Midbrain (tissue), 1 donor: Measurements from ENCODE around the gene TSC22D1.

ENCODE experiments used
- DNase-seq: peaks from one replicate; lab custom pipeline; 2025; lab: John Stamatoyannopoulos, UW

The TSC22D1 gene

GRCh38 chr13:44426461-44426860, 149.7 kb downstream of the TSC22D1 start:
- DNase-seq: no peak

- no peak for DNase-seq
These were observed 150.4 kb downstream of the TSC22D1 start for GRCh38 chr13:44425815-44426078.

DNA sequence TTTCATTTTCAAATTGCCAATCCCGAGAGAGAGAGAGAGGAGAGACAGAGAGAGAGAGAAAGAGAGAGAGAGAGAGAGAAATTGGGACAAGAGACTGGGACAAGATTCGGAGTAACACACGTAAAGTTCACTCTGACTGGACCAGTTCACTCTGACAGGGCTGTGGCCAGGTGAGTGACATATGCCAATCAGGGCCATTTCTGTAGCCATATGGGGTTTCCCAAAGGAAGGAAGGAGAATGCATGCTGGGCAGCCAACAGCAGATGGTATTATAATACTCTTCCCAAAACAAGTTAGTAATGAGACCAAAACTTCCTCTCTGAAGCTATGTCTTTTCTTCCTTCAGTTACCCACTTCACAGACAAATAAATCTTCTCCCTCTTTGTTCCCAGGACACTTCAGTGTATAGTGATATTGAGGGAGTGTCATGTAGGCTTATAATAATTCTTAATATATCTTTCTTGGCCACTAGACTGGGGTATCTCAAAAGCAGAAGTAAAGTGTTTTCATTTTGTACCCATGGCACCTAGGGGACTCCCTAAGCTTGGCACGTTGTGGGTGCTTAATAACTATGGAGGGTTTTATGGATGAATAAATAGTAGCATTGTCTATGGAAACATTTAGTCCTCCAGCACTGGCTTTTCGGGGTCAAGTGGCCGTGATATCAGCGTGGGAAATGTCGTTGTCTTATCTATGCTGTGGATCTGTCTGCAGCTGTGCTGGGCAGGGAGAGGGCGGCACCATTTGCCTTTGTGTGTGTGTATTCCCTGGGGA, 150.9 kb downstream of the TSC22D1 start:
- DNase-seq: no peak

GRCh38 chr13:44423824-44424223, 152.3 kb downstream of the TSC22D1 start:
- no peak for DNase-seq

GRCh38 chr13:44422755-44423643, 153.1 kb downstream of the TSC22D1 start:
- DNase-seq: no peak

DNA sequence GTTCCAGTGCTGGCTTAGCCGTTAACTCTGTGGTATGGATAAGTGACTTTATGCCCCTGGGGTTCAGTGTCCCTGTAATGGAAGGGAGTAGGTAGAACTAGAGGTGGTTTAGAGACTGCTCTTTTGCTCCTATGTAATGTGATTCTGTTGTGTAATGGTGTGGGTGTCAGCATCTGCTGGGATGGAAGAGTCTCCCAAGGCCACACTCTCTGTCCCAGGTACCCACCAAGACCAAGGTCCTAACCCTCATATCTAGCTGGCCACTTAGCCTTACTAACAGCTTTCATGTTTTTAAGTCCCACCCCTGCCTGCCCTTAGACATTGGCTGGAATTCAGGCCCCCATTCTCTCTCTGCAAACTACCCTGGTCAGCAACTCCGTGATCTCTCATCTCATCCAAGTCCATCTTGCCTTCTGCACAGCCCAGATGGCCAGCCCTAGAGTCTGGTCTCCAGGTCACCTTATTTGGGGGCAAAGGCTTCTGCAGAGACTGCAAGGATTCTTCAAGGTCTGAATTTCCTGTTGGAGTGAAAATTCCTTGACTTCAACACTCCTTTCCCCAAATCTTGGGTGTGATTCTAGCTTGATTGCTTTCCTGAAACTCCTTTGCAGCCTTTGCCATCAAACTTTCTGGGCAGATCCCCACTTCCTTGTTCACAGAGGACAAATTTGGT, 154.1 kb downstream of the TSC22D1 start:
- no peak for DNase-seq

GRCh38 chr13:44420376-44421220, 155.5 kb downstream of the TSC22D1 start:
- no peak for DNase-seq

- DNase-seq: no peak
These were observed 158.3 kb downstream of the TSC22D1 start for GRCh38 chr13:44417876-44418275.

GRCh38 chr13:44417446-44417845, 158.7 kb downstream of the TSC22D1 start:
- no peak for DNase-seq

DNA sequence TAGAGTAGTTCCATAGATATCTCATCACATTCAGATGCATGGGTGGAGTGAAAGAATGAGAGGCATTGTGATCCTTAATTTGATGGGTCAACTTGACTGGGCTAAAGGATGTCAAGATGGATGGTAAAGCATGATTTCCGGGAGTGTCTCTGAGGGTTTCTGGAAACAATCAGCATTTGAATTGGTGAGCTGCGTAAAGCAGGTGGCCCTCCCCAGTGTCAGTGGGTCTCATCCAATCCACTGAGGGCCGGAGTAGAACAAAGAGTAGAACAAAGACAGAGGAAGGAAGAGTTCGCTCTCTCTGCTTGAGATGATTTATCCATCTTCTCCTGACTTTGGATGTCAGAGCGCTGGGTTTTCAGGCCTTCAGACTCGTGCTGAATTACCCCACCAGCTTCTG, 159.4 kb downstream of the TSC22D1 start:
- DNase-seq: no peak

DNA sequence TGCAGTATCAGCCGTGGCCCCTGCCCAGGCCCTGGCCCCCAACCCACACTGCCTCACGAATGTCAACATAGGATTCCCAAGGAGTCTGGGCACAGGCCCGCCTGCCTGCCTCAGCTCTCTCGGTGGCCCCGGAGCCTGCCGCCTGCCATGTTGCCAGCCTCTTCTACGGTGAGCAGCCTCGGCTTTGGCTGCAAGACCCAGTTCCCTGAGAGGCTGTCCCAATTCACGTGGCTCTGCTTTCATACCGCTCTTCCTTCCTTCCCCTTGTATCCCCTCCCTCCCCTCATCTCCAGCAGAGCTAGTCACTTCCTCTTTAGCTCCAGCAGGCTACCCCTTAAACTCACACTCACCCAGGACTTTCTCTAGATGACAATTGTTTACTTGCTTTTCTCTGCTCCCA, 159.8 kb downstream of the TSC22D1 start:
- DNase-seq: no peak

- DNase-seq: no peak
These were observed 160.3 kb downstream of the TSC22D1 start for GRCh38 chr13:44415815-44416214.

DNA sequence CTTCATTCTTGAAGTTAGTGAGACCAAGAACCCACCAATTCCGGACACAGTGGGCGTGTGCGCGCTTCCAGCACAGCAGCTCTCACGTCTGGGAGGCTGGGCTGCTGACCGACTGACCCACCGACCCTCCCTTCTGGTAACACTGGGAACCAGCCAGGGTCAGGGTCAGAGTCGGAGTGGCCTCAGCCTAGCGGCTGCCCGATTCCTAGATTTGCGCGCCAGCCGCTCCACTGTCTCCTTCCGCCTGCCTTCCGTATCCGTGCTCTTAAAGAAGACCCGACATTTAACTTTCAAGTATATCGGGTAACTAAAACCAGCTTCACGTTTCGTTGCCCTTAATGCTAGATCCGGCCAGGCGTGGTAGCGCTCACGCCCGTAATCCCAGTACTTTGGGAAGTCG, 161.4 kb downstream of the TSC22D1 start:
- DNase-seq: no peak

DNA sequence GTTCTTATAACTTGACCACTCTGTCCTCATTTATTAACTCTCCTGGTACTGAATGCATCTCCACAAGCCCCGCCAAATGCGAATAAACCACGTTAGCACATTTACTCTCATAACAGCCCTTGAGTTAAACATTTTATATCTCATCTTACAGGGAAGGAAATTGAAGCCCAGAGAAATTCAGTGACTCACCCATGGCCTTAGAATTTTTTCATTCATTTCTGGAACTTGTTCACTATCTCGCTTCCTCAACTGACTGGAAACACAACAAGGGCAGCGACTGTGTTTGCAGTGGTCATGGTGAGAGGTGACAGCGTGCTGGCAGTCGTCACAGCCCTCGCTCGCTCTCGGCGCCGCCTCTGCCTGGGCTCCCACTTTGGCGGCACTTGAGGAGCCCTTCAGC, 163.0 kb downstream of the TSC22D1 start:
- DNase-seq: no peak

- no peak for DNase-seq
These were observed 163.7 kb downstream of the TSC22D1 start for GRCh38 chr13:44412346-44412935.

- DNase-seq: no peak
These were observed 164.3 kb downstream of the TSC22D1 start for GRCh38 chr13:44411841-44412240.

- no peak for DNase-seq
These were observed 165.7 kb downstream of the TSC22D1 start for GRCh38 chr13:44410328-44410859.

DNA sequence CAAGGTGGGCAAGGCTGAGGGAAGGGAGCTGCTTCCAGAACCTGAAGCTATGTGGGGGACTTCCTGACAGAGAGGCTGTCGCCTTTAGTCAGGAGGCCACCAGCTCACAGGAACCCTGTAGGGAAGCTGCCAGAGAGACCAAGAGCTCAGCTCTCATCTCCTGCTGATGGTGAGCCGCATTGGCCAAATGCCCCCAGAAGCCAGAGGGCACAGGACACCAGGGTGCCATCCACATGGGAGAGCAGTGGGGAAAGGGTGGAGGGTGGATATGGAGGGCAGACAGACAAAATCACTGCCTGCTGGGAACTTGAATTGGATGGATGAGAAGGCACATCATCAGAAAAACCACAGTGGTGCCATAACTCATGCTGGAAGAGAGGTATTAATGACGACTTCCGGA, 166.5 kb downstream of the TSC22D1 start:
- DNase-seq: no peak

DNA sequence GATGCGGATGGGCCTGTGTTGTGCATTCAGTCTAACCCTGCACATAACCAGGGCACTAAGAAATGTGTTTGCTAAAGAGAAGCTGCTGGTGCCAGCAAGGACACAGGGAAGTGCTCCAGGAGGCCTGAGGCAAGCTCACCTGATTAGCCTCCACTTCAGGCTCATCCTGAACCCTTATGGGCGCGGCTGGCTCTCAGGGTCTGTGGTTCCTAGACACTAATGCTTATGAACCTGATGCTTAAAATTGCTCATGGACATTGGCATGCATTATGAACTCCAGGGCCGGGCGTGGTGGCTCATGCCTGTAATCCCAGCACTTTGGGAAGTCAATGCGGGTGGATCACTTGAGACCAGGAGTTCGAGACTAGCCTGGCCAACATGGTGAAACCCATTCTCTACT, 168.2 kb downstream of the TSC22D1 start:
- no peak for DNase-seq

- DNase-seq: no peak
These were observed 168.8 kb downstream of the TSC22D1 start for GRCh38 chr13:44407379-44407778.

DNA sequence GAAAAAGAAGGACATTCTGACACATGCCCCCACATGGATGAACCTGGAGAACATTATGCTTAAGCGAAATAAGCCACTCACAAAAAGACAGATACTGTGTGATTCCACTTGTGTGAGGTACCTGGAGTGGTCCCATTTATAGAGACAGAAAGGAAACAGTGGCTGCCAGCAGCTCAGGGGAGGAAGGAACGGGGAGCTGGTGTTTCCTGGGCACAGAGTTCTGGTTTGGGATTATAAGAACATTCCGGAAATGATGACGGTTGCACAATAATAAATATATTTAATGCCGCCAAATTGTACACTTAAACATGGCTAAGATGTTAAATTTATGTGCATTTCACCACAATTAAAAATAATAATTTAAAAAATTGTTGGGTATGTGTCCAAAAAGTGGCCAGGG, 169.5 kb downstream of the TSC22D1 start:
- no peak for DNase-seq
